Activated CD8-positive, alpha-beta T cell treated with anti-CD3 and anti-CD28 coated beads for 36 hours (primary cell): ENCODE results near the gene CDH16. TPM values are rescaled to one million over a fixed set of nuclear protein-coding genes. Genes with fewer than 3 reads are reported as not detected.

Source experiments
- ATAC-seq: fragments of 200-7000 bp; cut with Tn5 transposase; one replicate; pipeline ENCODE4 v1.10.0; 2021; ENCODE audit warnings: mild to moderate bottlenecking, moderate library complexity
- CTCF ChIA-PET: fragments of 350-600 bp; sonication (Branson Sonifier 250); formaldehyde crosslinking; loops from one replicate; lab custom pipeline; 2021; ENCODE audit warnings: antibody characterized with exemption; lab: Charles Lee
- POLR2A ChIA-PET: fragments of 350-600 bp; sonication (Branson Sonifier 250); formaldehyde crosslinking; loops from one replicate; lab custom pipeline; 2021; ENCODE audit warnings: antibody characterized with exemption; lab: Charles Lee
- DNase-seq: peaks from one replicate; pipeline ENCODE4 v3.0.0-alpha.2; 2020
- H3K27ac Mint-ChIP-seq: one replicate; pipeline ENCODE4 v1.8.0; 2021; ENCODE audit warnings: mild to moderate bottlenecking, mixed read lengths
- H3K27me3 Mint-ChIP-seq: one replicate; pipeline ENCODE4 v1.8.0; 2021; ENCODE audit warnings: mixed read lengths
- H3K36me3 Mint-ChIP-seq: one replicate; pipeline ENCODE4 v1.8.0; 2021; ENCODE audit warnings: low read depth, mixed read lengths
- H3K4me1 Mint-ChIP-seq: one replicate; pipeline ENCODE4 v1.8.0; 2021; ENCODE audit warnings: low read depth, mixed read lengths
- H3K4me3 Mint-ChIP-seq: one replicate; pipeline ENCODE4 v1.8.0; 2021; ENCODE audit warnings: mild to moderate bottlenecking, moderate library complexity, mixed read lengths
- H3K9me3 Mint-ChIP-seq: one replicate; pipeline ENCODE4 v1.8.0; 2021; ENCODE audit warnings: mixed read lengths
- CTCF ChIP-seq: fragments of 200-600 bp; IDR thresholded peaks from one replicate; pipeline ENCODE4 v1.8.0; 2022; ENCODE audit warnings: antibody characterized with exemption, mild to moderate bottlenecking
- intact Hi-C: fragments of 100-400 bp; cut with micrococcal nuclease; formaldehyde crosslinking; loops from one replicate; pipeline ENCODE4 v1.10.0; 2022
- total RNA-seq, 2 experiments: library from RNA; stranded (reverse); gene quantifications; one replicate each; pipeline ENCODE4 v1.2.3, GENCODE V29; 2021

CDH16 gene
- total RNA-seq, 2 experiments from 2014 or later = not detected

GRCh38 chr16:66886914-66887313, 31.8 kb downstream of the CDH16 start:
- DNase-seq (no peak), ATAC-seq (no peak)
- H3K9me3 Mint-ChIP-seq = no peaks in the 10 kb centered on the region
- CTCF ChIA-PET = interaction anchor here (0.9 kb wide), 1 partner anchor 19 kb away, joined by 3 read pairs; no protein-coding TSS in a partner anchor
- H3K4me3 Mint-ChIP-seq = no peak overlapping the region
- POLR2A ChIA-PET = interaction anchor here (1.7 kb wide), 1 partner anchor 12 kb away, joined by 5 read pairs; no protein-coding TSS in a partner anchor
- peaks cover 46% of the 10 kb centered on the region for H3K4me1 Mint-ChIP-seq
- intact Hi-C loops = no loop called here
- H3K27ac Mint-ChIP-seq = no peak overlapping the region
- H3K36me3 Mint-ChIP-seq = peaks cover 46% of the 10 kb centered on the region
- no peak for TF ChIP-seq CTCF
- no peaks in the 10 kb centered on the region for H3K27me3 Mint-ChIP-seq

- Mint-ChIP-seq H3K27ac (no peak overlapping the region), H3K36me3 (peaks cover 44% of the 10 kb centered on the region), H3K27me3 (no peaks in the 10 kb centered on the region), H3K9me3 (no peaks in the 10 kb centered on the region), H3K4me3 (no peak overlapping the region), H3K4me1 (peaks cover 50% of the 10 kb centered on the region)
- intact Hi-C loops = no loop called here
- ChIA-PET POLR2A (interaction anchor here (0.9 to 1.7 kb wide), 2 partner anchors 9 to 12 kb away, joined by 3 to 5 read pairs; no protein-coding TSS in a partner anchor), CTCF (interaction anchor here (0.9 kb wide), 1 partner anchor 19 kb away, joined by 3 read pairs; no protein-coding TSS in a partner anchor)
- no peak for ATAC-seq
- no peak for TF ChIP-seq CTCF
- DNase-seq = no peak
Measured at GRCh38 chr16:66886321-66886720, 32.4 kb downstream of the CDH16 start.

- CTCF ChIA-PET = no interaction called here
- Mint-ChIP-seq H3K4me1 (peaks cover 50% of the 10 kb centered on the region), H3K36me3 (peaks cover 41% of the 10 kb centered on the region), H3K4me3 (no peak overlapping the region), H3K9me3 (no peaks in the 10 kb centered on the region), H3K27me3 (no peaks in the 10 kb centered on the region), H3K27ac (no peak overlapping the region)
- no peak for ATAC-seq
- intact Hi-C loops = no loop called here
- POLR2A ChIA-PET = interaction anchor here (0.6 to 1.7 kb wide), 3 partner anchors 9 to 48 kb away, joined by 3 to 5 read pairs (median 3); no protein-coding TSS in a partner anchor
- DNase-seq = no peak
- TF ChIP-seq CTCF = no peak
Measured at GRCh38 chr16:66885491-66885890, 33.2 kb downstream of the CDH16 start.

- ChIA-PET CTCF (interaction anchor here (0.7 to 5.5 kb wide), 7 partner anchors 12 to 218 kb away, joined by 3 to 40 read pairs (median 4); partner anchors contain the start of gene NAE1), POLR2A (interaction anchor here (2.0 to 3.3 kb wide), 2 partner anchors 10 to 14 kb away, joined by 5 to 28 read pairs; no protein-coding TSS in a partner anchor)
- Mint-ChIP-seq H3K9me3 (peaks cover 3% of the 10 kb centered on the region), H3K27me3 (no peaks in the 10 kb centered on the region), H3K4me1 (peaks cover 59% of the 10 kb centered on the region), H3K27ac (no peak overlapping the region), H3K4me3 (peak overlapping the region; percentile 95), H3K36me3 (peaks cover 40% of the 10 kb centered on the region)
- ATAC-seq = no peak
- intact Hi-C loops = no loop called here
- TF ChIP-seq CTCF = no peak
- no peak for DNase-seq
Measured at GRCh38 chr16:66882702-66883101, 36.0 kb downstream of the CDH16 start.

GRCh38 chr16:66881964-66882508, 36.6 kb downstream of the CDH16 start:
- Mint-ChIP-seq H3K4me3 (peak overlapping the region; percentile 95), H3K27ac (no peak overlapping the region), H3K27me3 (no peaks in the 10 kb centered on the region), H3K36me3 (peaks cover 36% of the 10 kb centered on the region), H3K4me1 (peaks cover 57% of the 10 kb centered on the region), H3K9me3 (peaks cover 4% of the 10 kb centered on the region)
- no peak for DNase-seq
- TF ChIP-seq CTCF = no peak
- ATAC-seq = no peak
- POLR2A ChIA-PET = interaction anchor here (1.1 to 3.3 kb wide), 5 partner anchors 9 to 51 kb away, joined by 3 to 28 read pairs (median 8); no protein-coding TSS in a partner anchor
- intact Hi-C loops = no loop called here
- CTCF ChIA-PET = interaction anchor here (1.0 to 5.5 kb wide), 8 partner anchors 9 to 274 kb away, joined by 3 to 40 read pairs (median 4); partner anchors contain the start of gene NAE1
